DND-41 (cell line): Measurements from ENCODE around the gene ADAMTS8.

ENCODE experiments used
- ATAC-seq: fragments of 200-7000 bp; cut with Tn5 transposase; 3 replicates; pipeline ENCODE4 v1.9.1; 2021; ENCODE audit warnings: low read depth; ENCODE audit not compliant: insufficient read depth
- DNase-seq: peaks from one replicate; pipeline ENCODE4 v3.0.0-alpha.2; 2020
- H2AFZ ChIP-seq: 2 replicates; pipeline ENCODE4 v1.6.0; 2012; ENCODE audit warnings: low read depth, low read length
- H3K27ac ChIP-seq: 2 replicates; pipeline ENCODE4 v1.5.1; 2012; ENCODE audit warnings: low read length, inconsistent platforms
- H3K27me3 ChIP-seq: fragments of 200-600 bp; sonication (generic); 2 replicates; pipeline ENCODE4 v1.6.0; 2012; ENCODE audit warnings: low read length, mild to moderate bottlenecking, inconsistent platforms; ENCODE audit not compliant: insufficient read depth, poor library complexity
- H3K36me3 ChIP-seq: 2 replicates; pipeline ENCODE4 v1.5.1; 2012; ENCODE audit warnings: low read length, inconsistent platforms; ENCODE audit not compliant: insufficient read depth
- H3K4me1 ChIP-seq: 2 replicates; pipeline ENCODE4 v1.5.1; 2012; ENCODE audit warnings: mild to moderate bottlenecking, low read length; ENCODE audit not compliant: insufficient read depth
- H3K4me2 ChIP-seq: 2 replicates; pipeline ENCODE4 v1.6.0; 2012; ENCODE audit warnings: mild to moderate bottlenecking, moderate library complexity, low read length, inconsistent platforms; ENCODE audit not compliant: insufficient read depth
- H3K4me3 ChIP-seq, 2 experiments: fragments of 200-600 bp in 1 of 2; shearing (Covaris generic) in 1 of 2; 2 replicates each; pipeline ENCODE4 v1.5.1; 2012 to 2016; ENCODE audit warnings: inconsistent platforms in 2 of 2, low read length in 2 of 2, mild to moderate bottlenecking in 2 of 2, low read depth in 1 of 2, moderate library complexity in 1 of 2
- H3K79me2 ChIP-seq: 2 replicates; pipeline ENCODE4 v1.6.0; 2012; ENCODE audit warnings: low read length, inconsistent platforms; ENCODE audit not compliant: insufficient read depth
- H3K9ac ChIP-seq: 2 replicates; pipeline ENCODE4 v1.6.0; 2012; ENCODE audit warnings: low read depth, mild to moderate bottlenecking, inconsistent platforms, low read length, moderate library complexity
- H3K9me3 ChIP-seq: 2 replicates; pipeline ENCODE4 v1.5.1; 2012; ENCODE audit warnings: low read length, moderate library complexity, mild to moderate bottlenecking, inconsistent platforms; ENCODE audit not compliant: insufficient read depth, severe bottlenecking
- H4K20me1 ChIP-seq: 2 replicates; pipeline ENCODE4 v1.6.0; 2012; ENCODE audit warnings: low read length; ENCODE audit not compliant: insufficient read depth
- CTCF ChIP-seq: IDR thresholded peaks from 2 replicates; pipeline ENCODE4 v1.5.1; 2012; ENCODE audit warnings: borderline replicate concordance, low read length, moderate library complexity, mild to moderate bottlenecking; ENCODE audit not compliant: poor library complexity, severe bottlenecking; ENCODE audit errors: extremely low read depth
- EZH2 ChIP-seq: IDR thresholded peaks from 3 replicates; pipeline ENCODE4 v1.6.1; 2012; ENCODE audit warnings: borderline replicate concordance, low read depth, mild to moderate bottlenecking, moderate library complexity, low read length, inconsistent platforms; ENCODE audit not compliant: severe bottlenecking

Gene ADAMTS8

GRCh38 chr11:130411223-130411622 lies 17.2 kb downstream of the ADAMTS8 start:
- Histone ChIP-seq H3K27ac (no peak overlapping the region), H3K4me2 (no peak overlapping the region), H3K9me3 (no peaks in the 10 kb centered on the region), H3K4me3 (no peak overlapping the region), H2AFZ (no peak overlapping the region), H3K79me2 (no peaks in the 10 kb centered on the region), H3K9ac (no peak overlapping the region), H3K4me1 (no peaks in the 10 kb centered on the region), H3K27me3 (peaks cover 19% of the 10 kb centered on the region), H4K20me1 (no peaks in the 10 kb centered on the region), H3K36me3 (no peaks in the 10 kb centered on the region)
- DNase-seq (no peak), ATAC-seq (no peak)
- no peak for TF ChIP-seq EZH2
- TF ChIP-seq CTCF = no peak

GRCh38 chr11:130409594-130410388 lies 18.6 kb downstream of the ADAMTS8 start:
- Histone ChIP-seq H3K4me3 (no peak overlapping the region), H3K4me2 (no peak overlapping the region), H3K27ac (no peak overlapping the region), H2AFZ (no peak overlapping the region), H3K9ac (no peak overlapping the region), H3K27me3 (peaks cover 18% of the 10 kb centered on the region), H3K4me1 (no peaks in the 10 kb centered on the region), H3K9me3 (no peaks in the 10 kb centered on the region), H3K36me3 (no peaks in the 10 kb centered on the region), H4K20me1 (no peaks in the 10 kb centered on the region), H3K79me2 (no peaks in the 10 kb centered on the region)
- ATAC-seq (no peak), DNase-seq (no peak)
- TF ChIP-seq EZH2 = no peak

- Histone ChIP-seq H3K4me3 (no peak overlapping the region), H3K4me2 (no peak overlapping the region), H4K20me1 (no peaks in the 10 kb centered on the region), H3K9me3 (no peaks in the 10 kb centered on the region), H3K27me3 (peaks cover 12% of the 10 kb centered on the region), H3K27ac (no peak overlapping the region), H3K4me1 (no peaks in the 10 kb centered on the region), H3K79me2 (no peaks in the 10 kb centered on the region), H2AFZ (no peak overlapping the region), H3K36me3 (no peaks in the 10 kb centered on the region), H3K9ac (no peak overlapping the region)
- DNase-seq (no peak), ATAC-seq (no peak)
- TF ChIP-seq CTCF (no peak), EZH2 (no peak)
Measured at GRCh38 chr11:130408901-130409300, 19.5 kb downstream of the ADAMTS8 start.

GRCh38 chr11:130408401-130408890 lies 20.0 kb downstream of the ADAMTS8 start:
- H3K27ac ChIP-seq = no peak overlapping the region

More at GRCh38 chr11:130408401-130408890, 20.0 kb downstream of the ADAMTS8 start:
- Histone ChIP-seq H3K9me3 (no peaks in the 10 kb centered on the region), H3K79me2 (no peaks in the 10 kb centered on the region), H3K36me3 (no peaks in the 10 kb centered on the region), H3K4me2 (no peak overlapping the region), H3K4me1 (no peaks in the 10 kb centered on the region), H3K9ac (no peak overlapping the region), H3K4me3 (no peak overlapping the region), H3K27me3 (peaks cover 12% of the 10 kb centered on the region), H4K20me1 (no peaks in the 10 kb centered on the region), H2AFZ (no peak overlapping the region)
- DNase-seq = no peak
- no peak for ATAC-seq
- TF ChIP-seq CTCF (no peak), EZH2 (no peak)
